Pons (tissue), 1 donor: ENCODE measurements around the gene CBFA2T2.
"Not testable (repeated sequence)": the region's sequence is repeated elsewhere in the genome, so short reads cannot be mapped to it uniquely, and the experiment has no call there.

ENCODE experiments used
- DNase-seq: peaks from one replicate; pipeline ENCODE4 v3.0.0-alpha.2; 2016; ENCODE audit warnings: low spot score

CBFA2T2 gene

GRCh38 chr20:33507461-33507860 lies 17.6 kb downstream of the CBFA2T2 start:
- no peak for DNase-seq

GRCh38 chr20:33508015-33508414 lies 18.1 kb downstream of the CBFA2T2 start:
- not testable (repeated sequence) for DNase-seq

- DNase-seq: not testable (repeated sequence)
These were observed 19.2 kb downstream of the CBFA2T2 start for GRCh38 chr20:33509057-33509456.

GRCh38 chr20:33511876-33512275 lies 22.0 kb downstream of the CBFA2T2 start:
- not testable (repeated sequence) for DNase-seq

GRCh38 chr20:33515569-33516216 lies 25.8 kb downstream of the CBFA2T2 start:
- no peak for DNase-seq

GRCh38 chr20:33516882-33517281 lies 27.0 kb downstream of the CBFA2T2 start:
- peak; percentile 17 for DNase-seq

GRCh38 chr20:33518071-33518470 lies 28.2 kb downstream of the CBFA2T2 start:
- DNase-seq: no peak

GRCh38 chr20:33521461-33521860 lies 31.6 kb downstream of the CBFA2T2 start:
- no peak for DNase-seq

GRCh38 chr20:33522256-33522820 lies 32.4 kb downstream of the CBFA2T2 start:
- DNase-seq: no peak

- no peak for DNase-seq
These were observed 34.4 kb downstream of the CBFA2T2 start for GRCh38 chr20:33524261-33524660.

- no peak for DNase-seq
These were observed 36.9 kb downstream of the CBFA2T2 start for GRCh38 chr20:33526769-33527168.

GRCh38 chr20:33531047-33531877 lies 41.4 kb downstream of the CBFA2T2 start:
- DNase-seq: no peak

- DNase-seq: no peak
These were observed 42.0 kb downstream of the CBFA2T2 start for GRCh38 chr20:33531885-33532284.

GRCh38 chr20:33532753-33533459 lies 43.0 kb downstream of the CBFA2T2 start:
- no peak for DNase-seq

GRCh38 chr20:33535717-33536116 lies 45.8 kb downstream of the CBFA2T2 start:
- DNase-seq: not testable (repeated sequence)

GRCh38 chr20:33537608-33538007 lies 47.7 kb downstream of the CBFA2T2 start:
- no peak for DNase-seq

- DNase-seq: no peak
These were observed 49.2 kb downstream of the CBFA2T2 start for GRCh38 chr20:33539129-33539528.

GRCh38 chr20:33540427-33540826 lies 50.5 kb downstream of the CBFA2T2 start:
- DNase-seq: no peak

GRCh38 chr20:33541074-33541473 lies 51.2 kb downstream of the CBFA2T2 start:
- no peak for DNase-seq

- no peak for DNase-seq
These were observed 51.9 kb downstream of the CBFA2T2 start for GRCh38 chr20:33541797-33542196.

- DNase-seq: no peak
These were observed 55.9 kb downstream of the CBFA2T2 start for GRCh38 chr20:33545763-33546162.

GRCh38 chr20:33549229-33549999 lies 59.5 kb downstream of the CBFA2T2 start:
- DNase-seq: no peak
